ENCODE data around the gene CYP2C19.
"Not testable (repeated sequence)": the region's sequence is repeated elsewhere in the genome, so short reads cannot be mapped to it uniquely, and the experiment has no call there.

The CYP2C19 gene

GRCh38 chr10:94762393-94762792 is at the start of gene CYP2C19:
TSS of gene CYP2C19 (plus strand) at chr10:94762681. CDS start at chr10:94762706, 25 bp downstream.
- DNase-seq (ENCODE audit: low read depth) = no peak

- no peak for DNase-seq (ENCODE audit: low read depth)
These were observed 36.6 kb upstream of the CYP2C19 start for GRCh38 chr10:94725871-94726270.

GRCh38 chr10:94735197-94735596 is 27.3 kb upstream of the CYP2C19 start:
- DNase-seq (ENCODE audit: low read depth) = no peak

- DNase-seq (ENCODE audit: low read depth) = no peak
These were observed 23.9 kb upstream of the CYP2C19 start for GRCh38 chr10:94738588-94738987.

GRCh38 chr10:94747137-94747536 is 15.3 kb upstream of the CYP2C19 start:
- no peak for DNase-seq (ENCODE audit: low read depth)

GRCh38 chr10:94747838-94748237 is 14.6 kb upstream of the CYP2C19 start:
- DNase-seq (ENCODE audit: low read depth) = no peak

GRCh38 chr10:94757916-94758315 is 4.6 kb upstream of the CYP2C19 start:
- no peak for DNase-seq (ENCODE audit: low read depth)

GRCh38 chr10:94760586-94761178 is 1.8 kb upstream of the CYP2C19 start:
- DNase-seq (ENCODE audit: low read depth) = no peak

- DNase-seq (ENCODE audit: low read depth) = not testable (repeated sequence)
These were observed 12.9 kb downstream of the CYP2C19 start for GRCh38 chr10:94775425-94775824.

- DNase-seq (ENCODE audit: low read depth) = no peak
These were observed 15.5 kb downstream of the CYP2C19 start for GRCh38 chr10:94777886-94778458.

- no peak for DNase-seq (ENCODE audit: low read depth)
These were observed 18.4 kb downstream of the CYP2C19 start for GRCh38 chr10:94780844-94781243.

- DNase-seq (ENCODE audit: low read depth) = no peak
These were observed 21.8 kb downstream of the CYP2C19 start for GRCh38 chr10:94784256-94784655.

GRCh38 chr10:94785211-94785610 is 22.7 kb downstream of the CYP2C19 start:
- DNase-seq (ENCODE audit: low read depth) = no peak

- not testable (repeated sequence) for DNase-seq (ENCODE audit: low read depth)
These were observed 38.1 kb downstream of the CYP2C19 start for GRCh38 chr10:94800551-94800950.

- DNase-seq (ENCODE audit: low read depth) = no peak
These were observed 40.8 kb downstream of the CYP2C19 start for GRCh38 chr10:94803307-94803706.

GRCh38 chr10:94830025-94830424 is 67.5 kb downstream of the CYP2C19 start:
- DNase-seq (ENCODE audit: low read depth) = not testable (repeated sequence)

- DNase-seq (ENCODE audit: low read depth) = no peak
These were observed 83.7 kb downstream of the CYP2C19 start for GRCh38 chr10:94846204-94846603.

- DNase-seq (ENCODE audit: low read depth) = no peak
These were observed 88.3 kb downstream of the CYP2C19 start for GRCh38 chr10:94850766-94851165.

GRCh38 chr10:94851263-94851662 is 88.8 kb downstream of the CYP2C19 start:
- DNase-seq (ENCODE audit: low read depth) = no peak

- no peak for DNase-seq (ENCODE audit: low read depth)
These were observed 90.0 kb downstream of the CYP2C19 start for GRCh38 chr10:94852438-94852837.

GRCh38 chr10:94853065-94853464 is 90.6 kb downstream of the CYP2C19 start:
- no peak for DNase-seq (ENCODE audit: low read depth)

GRCh38 chr10:94858005-94858404 is 95.5 kb downstream of the CYP2C19 start:
- DNase-seq (ENCODE audit: low read depth) = no peak

GRCh38 chr10:94859086-94859485 is 96.6 kb downstream of the CYP2C19 start:
- DNase-seq (ENCODE audit: low read depth) = no peak

GRCh38 chr10:94878649-94879048 is 116.2 kb downstream of the CYP2C19 start:
- no peak for DNase-seq (ENCODE audit: low read depth)

Data from fibroblast of gingiva (primary cell).